Measurements from ENCODE around the gene OSBPL3.

Gene OSBPL3

DNA sequence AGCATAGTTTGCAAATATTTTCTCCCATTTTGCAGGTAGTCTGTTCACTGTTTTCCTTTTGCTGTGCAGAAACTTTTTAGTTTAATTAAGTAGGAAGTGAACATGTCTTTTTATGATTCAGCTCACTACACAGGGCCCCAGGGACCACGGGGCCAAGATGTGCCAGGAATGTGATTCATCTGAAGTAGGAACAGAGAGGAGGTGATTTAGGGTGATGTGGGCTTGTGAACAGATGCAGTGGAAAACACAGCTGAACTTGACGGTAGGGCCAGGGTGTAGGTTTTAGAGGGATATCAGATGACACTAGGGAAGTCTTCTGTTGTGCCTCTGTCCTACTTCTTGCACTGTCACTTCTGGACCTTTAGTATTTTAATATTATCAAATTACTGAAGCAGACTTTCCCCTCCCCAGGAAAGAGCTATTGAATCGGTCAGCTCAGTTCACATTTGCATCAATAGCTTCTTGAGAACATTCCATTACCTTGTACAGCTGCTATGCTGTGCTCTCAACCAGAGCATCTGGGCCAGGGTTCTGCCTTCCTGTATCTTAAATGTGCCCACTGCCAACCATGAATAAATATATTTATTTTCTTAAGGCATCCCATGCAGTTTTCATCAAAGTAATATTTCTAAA is 96.9 kb downstream of the OSBPL3 start:
- no peak for DNase-seq (ENCODE audit: low read depth)
- H3K4me3 ChIP-seq (ENCODE audit: low read length), result no peak overlapping the region
- no peak for TF ChIP-seq CTCF (conservative IDR thresholded peaks at IDR 0.05; ENCODE audit: low read depth, low read length)

DNA sequence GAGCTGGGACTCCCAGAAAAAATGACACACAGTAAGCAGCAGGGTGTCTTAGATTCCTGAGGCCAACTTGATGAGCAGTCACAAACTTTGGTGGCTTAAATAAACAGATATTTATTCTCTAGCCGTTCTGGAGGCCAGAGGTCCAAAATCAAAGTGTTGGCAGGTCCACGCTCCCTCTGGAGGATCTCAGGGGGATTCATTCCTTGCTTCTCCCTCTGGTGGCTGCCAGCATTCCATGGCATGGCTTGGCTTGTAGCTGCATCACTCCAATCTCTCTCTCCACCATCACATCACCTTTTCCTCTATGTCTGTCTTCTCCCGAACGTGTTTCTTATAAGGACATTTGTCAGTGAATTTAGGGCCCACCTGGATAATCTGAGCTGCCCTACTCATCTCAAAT is 98.4 kb downstream of the OSBPL3 start:
- peak; percentile 21 for TF ChIP-seq CTCF (conservative IDR thresholded peaks at IDR 0.05; ENCODE audit: low read depth, low read length)
- DNase-seq (ENCODE audit: low read depth), result no peak
- H3K4me3 ChIP-seq (ENCODE audit: low read length), result no peak overlapping the region

DNA sequence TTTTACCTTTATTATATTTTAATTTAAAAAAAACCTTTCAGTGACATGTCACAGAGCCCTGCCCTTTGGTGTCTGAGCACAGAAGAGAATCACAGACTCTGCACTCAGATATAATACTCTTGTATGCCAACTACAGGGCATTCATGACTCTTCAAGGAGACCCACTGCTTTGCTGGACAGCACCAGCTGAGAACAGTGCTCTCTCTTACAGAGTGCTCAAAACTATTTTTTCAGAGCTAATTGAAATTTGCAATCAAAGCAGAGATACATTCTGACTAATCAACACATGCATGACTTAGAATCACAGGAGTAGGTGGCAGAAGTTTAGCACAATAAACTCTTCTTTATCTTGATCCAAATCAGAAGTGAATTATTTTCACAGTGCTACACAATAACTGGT is 99.1 kb downstream of the OSBPL3 start:
- H3K4me3 ChIP-seq (ENCODE audit: low read length), result no peak overlapping the region
- DNase-seq (ENCODE audit: low read depth), result no peak
- no peak for TF ChIP-seq CTCF (conservative IDR thresholded peaks at IDR 0.05; ENCODE audit: low read depth, low read length)

DNA sequence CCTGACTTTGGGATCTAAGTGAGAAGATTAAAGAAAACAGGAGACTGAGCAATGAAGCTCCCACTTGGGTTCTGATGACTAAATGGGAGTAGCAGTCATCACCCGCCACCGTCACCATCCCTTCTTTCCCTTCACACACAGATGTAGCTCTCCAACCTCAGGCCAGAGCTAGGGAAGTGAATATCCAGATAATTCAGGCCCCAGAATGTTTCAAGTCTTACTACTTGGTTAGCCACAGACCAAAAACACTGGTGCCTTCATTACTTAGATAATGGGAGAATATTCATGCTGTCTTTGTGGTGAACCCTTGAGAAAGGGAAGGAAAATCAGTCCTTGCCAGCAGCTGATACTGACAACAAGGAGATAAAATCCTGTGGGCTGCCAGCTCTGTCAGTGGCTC is 100.7 kb downstream of the OSBPL3 start:
- H3K4me3 ChIP-seq (ENCODE audit: low read length), result no peak overlapping the region
- DNase-seq (ENCODE audit: low read depth), result no peak
- TF ChIP-seq CTCF (conservative IDR thresholded peaks at IDR 0.05; ENCODE audit: low read depth, low read length), result no peak

GRCh38 chr7:24877790-24878311 is 102.1 kb downstream of the OSBPL3 start:
- no peak overlapping the region for H3K4me3 ChIP-seq (ENCODE audit: low read length)
- no peak for DNase-seq (ENCODE audit: low read depth)
- no peak for TF ChIP-seq CTCF (conservative IDR thresholded peaks at IDR 0.05; ENCODE audit: low read depth, low read length)

DNA sequence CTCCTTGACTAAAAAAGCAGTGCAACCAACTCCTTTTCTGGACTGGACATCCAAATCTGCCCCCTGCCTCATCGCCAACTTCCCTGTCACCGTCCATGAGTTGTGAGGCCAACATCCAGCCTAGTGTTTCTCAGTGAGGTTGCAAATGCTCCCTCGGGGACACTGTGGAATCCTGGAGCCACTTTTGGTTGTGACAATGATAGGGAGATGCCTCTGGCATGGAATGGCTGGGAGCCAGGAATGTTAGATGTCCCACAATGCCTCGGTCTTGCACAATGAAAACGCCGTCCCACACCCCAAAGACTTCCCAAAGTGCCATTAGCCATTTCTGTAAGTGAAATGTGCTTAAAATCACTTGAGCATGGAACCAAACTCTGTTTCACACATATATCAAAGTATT is 105.2 kb downstream of the OSBPL3 start:
- TF ChIP-seq CTCF (conservative IDR thresholded peaks at IDR 0.05; ENCODE audit: low read depth, low read length), result no peak
- no peak for DNase-seq (ENCODE audit: low read depth)
- H3K4me3 ChIP-seq (ENCODE audit: low read length), result no peak overlapping the region

DNA sequence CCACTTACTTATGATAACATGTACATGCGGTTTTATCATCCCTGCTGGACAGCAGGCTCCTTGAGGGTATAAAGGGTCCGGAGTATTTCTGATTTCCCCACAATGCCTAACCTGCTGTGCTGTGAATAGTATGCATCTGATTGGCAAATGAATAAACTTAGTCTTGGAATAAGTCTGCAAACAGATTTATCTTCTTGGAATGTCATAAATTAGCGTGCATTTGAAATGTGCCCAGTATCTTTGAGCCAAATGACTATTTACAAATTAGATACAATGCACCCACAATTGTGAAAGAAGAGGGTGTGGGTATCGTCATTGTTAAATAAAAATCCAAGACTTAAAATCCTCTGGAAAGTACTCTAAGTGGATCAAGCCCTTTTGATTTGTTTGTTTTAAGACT is 106.0 kb downstream of the OSBPL3 start:
- H3K4me3 ChIP-seq (ENCODE audit: low read length), result no peak overlapping the region
- TF ChIP-seq CTCF (conservative IDR thresholded peaks at IDR 0.05; ENCODE audit: low read depth, low read length), result no peak
- no peak for DNase-seq (ENCODE audit: low read depth)

All from retinal pigment epithelial cell (primary cell).